ENCODE measurements around the gene POSTN.
A peak's percentile ranks its signal among the peaks of the same experiment; 100 is the strongest.

Gene POSTN

GRCh38 chr13:37641391-37641790 is 42.8 kb upstream of the POSTN start:
- H3K27me3 ChIP-seq (ENCODE audit: insufficient read depth, poor library complexity, severe bottlenecking), result no peaks in the 10 kb centered on the region
- DNase-seq (ENCODE audit: low spot score) (no peak), ATAC-seq (ENCODE audit: low read depth) (no peak)
- no peaks in the 10 kb centered on the region for H3K36me3 ChIP-seq (ENCODE audit: low read depth)
- no peak overlapping the region for H3K27ac ChIP-seq (ENCODE audit: poor library complexity, severe bottlenecking)
- H3K4me1 ChIP-seq (ENCODE audit: insufficient read depth, poor library complexity, severe bottlenecking), result no peaks in the 10 kb centered on the region
- no peak for TF ChIP-seq CTCF (IDR thresholded peaks at IDR 0.05; ENCODE audit: poor library complexity, severe bottlenecking)
- no peak overlapping the region for H3K4me3 ChIP-seq (ENCODE audit: severe bottlenecking)
- H3K9me3 ChIP-seq (ENCODE audit: severe bottlenecking), result no peaks in the 10 kb centered on the region

DNA sequence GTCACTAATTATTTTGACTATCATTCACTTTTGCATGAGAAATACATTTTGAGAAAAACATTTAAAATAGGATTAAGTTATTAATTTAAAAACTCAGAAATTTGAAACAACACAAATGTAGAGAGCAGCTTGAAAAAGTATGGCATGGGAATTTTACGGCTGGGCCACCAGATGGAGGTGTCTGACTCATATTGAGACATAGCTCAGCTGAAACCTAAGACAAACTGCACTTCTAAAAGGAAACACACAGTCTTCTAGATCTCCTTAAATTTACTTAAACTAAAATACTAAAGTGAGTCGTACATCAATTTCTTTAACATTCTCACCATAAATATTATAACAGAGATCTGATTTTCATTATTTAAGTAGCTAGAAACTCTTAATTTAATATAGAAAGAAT is 41.9 kb upstream of the POSTN start:
- Histone ChIP-seq H3K4me3 (ENCODE audit: severe bottlenecking) (no peak overlapping the region), H3K27ac (ENCODE audit: poor library complexity, severe bottlenecking) (no peak overlapping the region), H3K27me3 (ENCODE audit: insufficient read depth, poor library complexity, severe bottlenecking) (no peaks in the 10 kb centered on the region), H3K9me3 (ENCODE audit: severe bottlenecking) (no peaks in the 10 kb centered on the region), H3K4me1 (ENCODE audit: insufficient read depth, poor library complexity, severe bottlenecking) (no peaks in the 10 kb centered on the region), H3K36me3 (ENCODE audit: low read depth) (no peaks in the 10 kb centered on the region)
- peak; percentile 82 for TF ChIP-seq CTCF (IDR thresholded peaks at IDR 0.05; ENCODE audit: poor library complexity, severe bottlenecking)
- DNase-seq (ENCODE audit: low spot score) (no peak), ATAC-seq (ENCODE audit: low read depth) (peak; percentile 60; the same call in 1 of the 3 replicates)

DNA sequence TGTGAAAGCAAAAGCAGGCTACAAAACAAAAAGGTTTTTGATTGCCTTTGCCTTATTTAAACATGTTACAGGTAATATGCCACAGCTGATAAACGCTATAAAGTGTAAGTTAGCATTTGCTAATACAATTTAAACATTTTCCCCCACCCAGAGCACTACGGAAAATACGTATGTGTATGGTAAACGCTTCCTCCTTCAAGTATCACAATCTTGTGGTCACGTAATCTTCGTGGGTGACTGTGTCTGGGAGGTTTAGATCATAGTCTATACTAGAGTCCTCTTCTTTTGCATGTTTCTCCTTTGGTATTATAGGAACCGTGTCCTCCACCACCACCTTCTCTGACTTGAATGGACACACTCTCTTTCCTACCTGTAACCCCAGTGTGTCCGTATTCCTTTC is 38.1 kb upstream of the POSTN start:
- no peak overlapping the region for H3K27ac ChIP-seq (ENCODE audit: poor library complexity, severe bottlenecking)
- no peaks in the 10 kb centered on the region for H3K4me1 ChIP-seq (ENCODE audit: insufficient read depth, poor library complexity, severe bottlenecking)
- no peaks in the 10 kb centered on the region for H3K9me3 ChIP-seq (ENCODE audit: severe bottlenecking)
- ATAC-seq (ENCODE audit: low read depth), result no peak
- no peaks in the 10 kb centered on the region for H3K36me3 ChIP-seq (ENCODE audit: low read depth)
- no peak for TF ChIP-seq CTCF (IDR thresholded peaks at IDR 0.05; ENCODE audit: poor library complexity, severe bottlenecking)
- DNase-seq (ENCODE audit: low spot score), result no peak
- H3K27me3 ChIP-seq (ENCODE audit: insufficient read depth, poor library complexity, severe bottlenecking), result no peaks in the 10 kb centered on the region
- H3K4me3 ChIP-seq (ENCODE audit: severe bottlenecking), result no peak overlapping the region

GRCh38 chr13:37632294-37632693 is 33.7 kb upstream of the POSTN start:
- Histone ChIP-seq H3K4me1 (ENCODE audit: insufficient read depth, poor library complexity, severe bottlenecking) (no peaks in the 10 kb centered on the region), H3K9me3 (ENCODE audit: severe bottlenecking) (no peaks in the 10 kb centered on the region), H3K27me3 (ENCODE audit: insufficient read depth, poor library complexity, severe bottlenecking) (no peaks in the 10 kb centered on the region), H3K27ac (ENCODE audit: poor library complexity, severe bottlenecking) (no peak overlapping the region), H3K36me3 (ENCODE audit: low read depth) (no peaks in the 10 kb centered on the region), H3K4me3 (ENCODE audit: severe bottlenecking) (no peak overlapping the region)
- no peak for TF ChIP-seq CTCF (IDR thresholded peaks at IDR 0.05; ENCODE audit: poor library complexity, severe bottlenecking)
- DNase-seq (ENCODE audit: low spot score) (no peak), ATAC-seq (ENCODE audit: low read depth) (no peak)

GRCh38 chr13:37627428-37627827 is 28.9 kb upstream of the POSTN start:
- no peak for ATAC-seq (ENCODE audit: low read depth)

More at GRCh38 chr13:37627428-37627827, 28.9 kb upstream of the POSTN start:
- Histone ChIP-seq H3K27me3 (ENCODE audit: insufficient read depth, poor library complexity, severe bottlenecking) (no peaks in the 10 kb centered on the region), H3K9me3 (ENCODE audit: severe bottlenecking) (peaks cover 2% of the 10 kb centered on the region), H3K27ac (ENCODE audit: poor library complexity, severe bottlenecking) (no peak overlapping the region), H3K4me1 (ENCODE audit: insufficient read depth, poor library complexity, severe bottlenecking) (no peaks in the 10 kb centered on the region), H3K36me3 (ENCODE audit: low read depth) (no peaks in the 10 kb centered on the region), H3K4me3 (ENCODE audit: severe bottlenecking) (no peak overlapping the region)
- TF ChIP-seq CTCF (IDR thresholded peaks at IDR 0.05; ENCODE audit: poor library complexity, severe bottlenecking), result no peak
- no peak for DNase-seq (ENCODE audit: low spot score)
